WTC11 (cell line): Measurements from ENCODE around the gene TMEM174. TPM values are rescaled to one million over a fixed set of nuclear protein-coding genes. Genes with fewer than 3 reads are reported as not detected.

Experiments used
- ATAC-seq: fragments of 200-7000 bp; cut with Tn5 transposase; 2 replicates; pipeline ENCODE4 v1.10.0; 2021; ENCODE audit warnings: mild to moderate bottlenecking, moderate library complexity
- Bru-seq: library from RNA; stranded (reverse); fragments of 400-500 nt; gene quantifications from one replicate; lab custom pipeline; 2021; lab: Mats Ljungman, UMichigan
- CTCF ChIA-PET: fragments of 300-600 bp; sonication (Branson Sonifier 250); formaldehyde crosslinking; loops from one replicate; lab custom pipeline; 2021; ENCODE audit warnings: antibody characterized with exemption; lab: Charles Lee
- POLR2A ChIA-PET: fragments of 350-600 bp; sonication (Branson Sonifier 250); formaldehyde crosslinking; loops from one replicate; lab custom pipeline; 2021; ENCODE audit warnings: antibody characterized with exemption; lab: Charles Lee
- DNase-seq: peaks from one replicate; pipeline ENCODE4 v3.0.0; 2021; ENCODE audit warnings: low spot score
- H3K27ac Mint-ChIP-seq: 2 replicates; pipeline ENCODE4 v1.8.0; 2021; ENCODE audit warnings: mixed read lengths
- H3K27me3 Mint-ChIP-seq: 2 replicates; pipeline ENCODE4 v1.8.0; 2021; ENCODE audit warnings: low read depth, mild to moderate bottlenecking, moderate library complexity, mixed read lengths
- H3K36me3 Mint-ChIP-seq: 2 replicates; pipeline ENCODE4 v1.8.0; 2021; ENCODE audit warnings: mixed read lengths
- H3K4me1 Mint-ChIP-seq: 2 replicates; pipeline ENCODE4 v1.8.0; 2022; ENCODE audit warnings: mixed read lengths
- H3K4me3 Mint-ChIP-seq: 2 replicates; pipeline ENCODE4 v1.8.0; 2021; ENCODE audit warnings: mild to moderate bottlenecking, moderate library complexity, mixed read lengths
- H3K9me3 Mint-ChIP-seq: 2 replicates; pipeline ENCODE4 v1.8.0; 2021; ENCODE audit warnings: mixed read lengths
- E2F4 ChIP-seq: sonication (generic); formaldehyde crosslinking; IDR thresholded peaks from 2 replicates; pipeline ENCODE4 v1.8.1; 2022; ENCODE audit warnings: low read depth, mild to moderate bottlenecking, moderate library complexity, missing genetic modification reagents, borderline replicate concordance
- ESRRA ChIP-seq: sonication (generic); formaldehyde crosslinking; IDR thresholded peaks from 2 replicates; pipeline ENCODE4 v1.8.1; 2022; ENCODE audit warnings: mild to moderate bottlenecking, missing genetic modification reagents, borderline replicate concordance
- GRHL2 ChIP-seq: fragments of 250-450 bp; sonication (Bioruptor Pico); IDR thresholded peaks from 2 replicates; pipeline ENCODE4 v1.8.0; 2022; ENCODE audit warnings: mild to moderate bottlenecking, moderate library complexity; ENCODE audit not compliant: insufficient replicate concordance, severe bottlenecking
- HMGA2 ChIP-seq: fragments of 250-450 bp; sonication (Bioruptor Pico); IDR thresholded peaks from 2 replicates; pipeline ENCODE4 v1.4.0; 2021; ENCODE audit warnings: mild to moderate bottlenecking, moderate library complexity
- IRF2 ChIP-seq: sonication (generic); formaldehyde crosslinking; IDR thresholded peaks from 2 replicates; pipeline ENCODE4 v1.8.0; 2022; ENCODE audit warnings: low read depth, missing genetic modification reagents, borderline replicate concordance
- JAZF1 ChIP-seq: fragments of 250-450 bp; sonication (Bioruptor Pico); IDR thresholded peaks from 2 replicates; pipeline ENCODE4 v1.9.0; 2021; ENCODE audit warnings: moderate library complexity, mild to moderate bottlenecking, inconsistent platforms
- NFYB ChIP-seq: sonication (generic); formaldehyde crosslinking; conservative IDR thresholded peaks from 2 replicates; pipeline ENCODE4 v1.8.0; 2022; ENCODE audit warnings: low read depth, missing genetic modification reagents
- OVOL2 ChIP-seq: fragments of 250-450 bp; sonication (Bioruptor Pico); IDR thresholded peaks from 2 replicates; pipeline ENCODE4 v1.9.0; 2021; ENCODE audit warnings: mild to moderate bottlenecking, borderline replicate concordance
- TEAD1 ChIP-seq: sonication (generic); formaldehyde crosslinking; IDR thresholded peaks from 2 replicates; pipeline ENCODE4 v1.8.0; 2022; ENCODE audit warnings: mild to moderate bottlenecking, missing genetic modification reagents
- USF2 ChIP-seq: sonication (generic); formaldehyde crosslinking; IDR thresholded peaks from 2 replicates; pipeline ENCODE4 v1.8.1; 2023; ENCODE audit warnings: mild to moderate bottlenecking, missing genetic modification reagents, moderate library complexity
- ZNF138 ChIP-seq: sonication (generic); formaldehyde crosslinking; conservative IDR thresholded peaks from 2 replicates; pipeline ENCODE4 v1.8.1; 2022; ENCODE audit warnings: mild to moderate bottlenecking, moderate library complexity, missing genetic modification reagents
- ZNF232 ChIP-seq: sonication (generic); formaldehyde crosslinking; IDR thresholded peaks from 2 replicates; pipeline ENCODE4 v1.8.0; 2022; ENCODE audit warnings: mild to moderate bottlenecking, missing genetic modification reagents
- ZNF512 ChIP-seq: sonication (generic); formaldehyde crosslinking; IDR thresholded peaks from 2 replicates; pipeline ENCODE4 v1.8.1; 2022; ENCODE audit warnings: missing genetic modification reagents, borderline replicate concordance
- long read RNA-seq, 3 experiments: library from RNA in 1 of 3; library from capped mRNA in 1 of 3; library from polyadenylated mRNA in 1 of 3; unstranded in 2 of 3; stranded (forward) in 1 of 3; transcript quantifications; one replicate each; pipeline ENCODE4 v2.0.0, GENCODE V29; 2021
- total RNA-seq: library from RNA; stranded (reverse); gene quantifications from 3 replicates; pipeline ENCODE4 v1.2.3, GENCODE V29; 2021
- TF ChIP-seq, protein P1 (sequence below): sonication (generic); formaldehyde crosslinking; IDR thresholded peaks from 2 replicates; pipeline ENCODE4 v1.8.0; 2023; ENCODE audit warnings: mild to moderate bottlenecking, missing genetic modification reagents
- TF ChIP-seq, protein P2 (sequence below): fragments of 250-450 bp; sonication (Bioruptor Pico); IDR thresholded peaks from 2 replicates; pipeline ENCODE4 v1.9.0; 2021; ENCODE audit warnings: mild to moderate bottlenecking, borderline replicate concordance
- TF ChIP-seq, protein P3 (sequence below): sonication (generic); formaldehyde crosslinking; IDR thresholded peaks from 2 replicates; pipeline ENCODE4 v1.8.0; 2022; ENCODE audit warnings: mild to moderate bottlenecking, missing genetic modification reagents
- TF ChIP-seq, protein P4 (sequence below): sonication (generic); formaldehyde crosslinking; IDR thresholded peaks from 2 replicates; pipeline ENCODE4 v1.8.1; 2022; ENCODE audit warnings: mild to moderate bottlenecking, moderate library complexity, missing genetic modification reagents
- TF ChIP-seq, protein P5 (sequence below): fragments of 250-450 bp; sonication (Bioruptor Pico); conservative IDR thresholded peaks from 2 replicates; pipeline ENCODE4 v1.9.0; 2021; ENCODE audit warnings: mild to moderate bottlenecking

Gene TMEM174, protein sequence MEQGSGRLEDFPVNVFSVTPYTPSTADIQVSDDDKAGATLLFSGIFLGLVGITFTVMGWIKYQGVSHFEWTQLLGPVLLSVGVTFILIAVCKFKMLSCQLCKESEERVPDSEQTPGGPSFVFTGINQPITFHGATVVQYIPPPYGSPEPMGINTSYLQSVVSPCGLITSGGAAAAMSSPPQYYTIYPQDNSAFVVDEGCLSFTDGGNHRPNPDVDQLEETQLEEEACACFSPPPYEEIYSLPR
- total RNA-seq (not detected in 3 replicates), Bru-seq, nascent RNA (not detected)
- long read RNA-seq, experiment 1, result 0 reads
- long read RNA-seq, experiment 2, result 0 reads
- long read RNA-seq, experiment 3, result 0 reads

DNA sequence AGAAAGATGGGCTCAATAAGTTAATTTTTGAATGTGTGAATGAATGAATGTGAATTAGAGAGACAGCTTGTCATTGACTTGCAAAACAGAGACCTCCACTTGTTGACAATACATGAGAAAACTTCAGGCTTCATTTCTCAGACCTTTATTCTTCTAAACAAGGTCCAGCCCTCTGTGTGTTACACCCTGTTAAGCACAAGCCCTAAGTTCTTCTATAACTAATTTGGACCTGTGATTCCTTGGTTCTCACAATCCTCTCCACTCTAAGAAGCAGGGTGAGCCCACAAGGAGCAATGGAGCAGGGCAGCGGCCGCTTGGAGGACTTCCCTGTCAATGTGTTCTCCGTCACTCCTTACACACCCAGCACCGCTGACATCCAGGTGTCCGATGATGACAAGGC, at the start of gene TMEM174:
TMEM174 (plus strand) TSS at position 243 of the 400 bp plus-strand sequence; CDS start at position 294, 51 bp downstream.
- ChIA-PET POLR2A (no interaction called here), CTCF (interaction anchor here (0.7 to 2.9 kb wide), 2 partner anchors 29 to 43 kb away, joined by 3 to 8 read pairs; no protein-coding TSS in a partner anchor)
- no peak for DNase-seq
- Mint-ChIP-seq H3K27ac (no peak within 1 kb of the TSS), H3K4me1 (peaks cover 20% of the 10 kb centered on the region), H3K36me3 (no peaks in the 10 kb centered on the region), H3K27me3 (peaks cover 4% of the 10 kb centered on the region; the same call in 1 of the 2 replicates), H3K4me3 (no peak within 1 kb of the TSS), H3K9me3 (no peaks in the 10 kb centered on the region)
- ATAC-seq, result no peak
- TF ChIP-seq, protein P1, sequence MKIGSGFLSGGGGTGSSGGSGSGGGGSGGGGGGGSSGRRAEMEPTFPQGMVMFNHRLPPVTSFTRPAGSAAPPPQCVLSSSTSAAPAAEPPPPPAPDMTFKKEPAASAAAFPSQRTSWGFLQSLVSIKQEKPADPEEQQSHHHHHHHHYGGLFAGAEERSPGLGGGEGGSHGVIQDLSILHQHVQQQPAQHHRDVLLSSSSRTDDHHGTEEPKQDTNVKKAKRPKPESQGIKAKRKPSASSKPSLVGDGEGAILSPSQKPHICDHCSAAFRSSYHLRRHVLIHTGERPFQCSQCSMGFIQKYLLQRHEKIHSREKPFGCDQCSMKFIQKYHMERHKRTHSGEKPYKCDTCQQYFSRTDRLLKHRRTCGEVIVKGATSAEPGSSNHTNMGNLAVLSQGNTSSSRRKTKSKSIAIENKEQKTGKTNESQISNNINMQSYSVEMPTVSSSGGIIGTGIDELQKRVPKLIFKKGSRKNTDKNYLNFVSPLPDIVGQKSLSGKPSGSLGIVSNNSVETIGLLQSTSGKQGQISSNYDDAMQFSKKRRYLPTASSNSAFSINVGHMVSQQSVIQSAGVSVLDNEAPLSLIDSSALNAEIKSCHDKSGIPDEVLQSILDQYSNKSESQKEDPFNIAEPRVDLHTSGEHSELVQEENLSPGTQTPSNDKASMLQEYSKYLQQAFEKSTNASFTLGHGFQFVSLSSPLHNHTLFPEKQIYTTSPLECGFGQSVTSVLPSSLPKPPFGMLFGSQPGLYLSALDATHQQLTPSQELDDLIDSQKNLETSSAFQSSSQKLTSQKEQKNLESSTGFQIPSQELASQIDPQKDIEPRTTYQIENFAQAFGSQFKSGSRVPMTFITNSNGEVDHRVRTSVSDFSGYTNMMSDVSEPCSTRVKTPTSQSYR (CRISPR knock-in tag), result no peak
- TF ChIP-seq JAZF1 (CRISPR knock-in tag) (no peak), HMGA2 (CRISPR knock-in tag) (no peak), GRHL2 (no peak), ESRRA (no peak), E2F4 (no peak), ZNF232 (CRISPR knock-in tag) (no peak), IRF2 (CRISPR knock-in tag) (no peak), TEAD1 (no peak), ZNF512 (CRISPR knock-in tag) (no peak), ZNF138 (no peak), NFYB (CRISPR knock-in tag) (no peak), USF2 (CRISPR knock-in tag) (no peak), OVOL2 (no peak)
- TF ChIP-seq, protein P2, sequence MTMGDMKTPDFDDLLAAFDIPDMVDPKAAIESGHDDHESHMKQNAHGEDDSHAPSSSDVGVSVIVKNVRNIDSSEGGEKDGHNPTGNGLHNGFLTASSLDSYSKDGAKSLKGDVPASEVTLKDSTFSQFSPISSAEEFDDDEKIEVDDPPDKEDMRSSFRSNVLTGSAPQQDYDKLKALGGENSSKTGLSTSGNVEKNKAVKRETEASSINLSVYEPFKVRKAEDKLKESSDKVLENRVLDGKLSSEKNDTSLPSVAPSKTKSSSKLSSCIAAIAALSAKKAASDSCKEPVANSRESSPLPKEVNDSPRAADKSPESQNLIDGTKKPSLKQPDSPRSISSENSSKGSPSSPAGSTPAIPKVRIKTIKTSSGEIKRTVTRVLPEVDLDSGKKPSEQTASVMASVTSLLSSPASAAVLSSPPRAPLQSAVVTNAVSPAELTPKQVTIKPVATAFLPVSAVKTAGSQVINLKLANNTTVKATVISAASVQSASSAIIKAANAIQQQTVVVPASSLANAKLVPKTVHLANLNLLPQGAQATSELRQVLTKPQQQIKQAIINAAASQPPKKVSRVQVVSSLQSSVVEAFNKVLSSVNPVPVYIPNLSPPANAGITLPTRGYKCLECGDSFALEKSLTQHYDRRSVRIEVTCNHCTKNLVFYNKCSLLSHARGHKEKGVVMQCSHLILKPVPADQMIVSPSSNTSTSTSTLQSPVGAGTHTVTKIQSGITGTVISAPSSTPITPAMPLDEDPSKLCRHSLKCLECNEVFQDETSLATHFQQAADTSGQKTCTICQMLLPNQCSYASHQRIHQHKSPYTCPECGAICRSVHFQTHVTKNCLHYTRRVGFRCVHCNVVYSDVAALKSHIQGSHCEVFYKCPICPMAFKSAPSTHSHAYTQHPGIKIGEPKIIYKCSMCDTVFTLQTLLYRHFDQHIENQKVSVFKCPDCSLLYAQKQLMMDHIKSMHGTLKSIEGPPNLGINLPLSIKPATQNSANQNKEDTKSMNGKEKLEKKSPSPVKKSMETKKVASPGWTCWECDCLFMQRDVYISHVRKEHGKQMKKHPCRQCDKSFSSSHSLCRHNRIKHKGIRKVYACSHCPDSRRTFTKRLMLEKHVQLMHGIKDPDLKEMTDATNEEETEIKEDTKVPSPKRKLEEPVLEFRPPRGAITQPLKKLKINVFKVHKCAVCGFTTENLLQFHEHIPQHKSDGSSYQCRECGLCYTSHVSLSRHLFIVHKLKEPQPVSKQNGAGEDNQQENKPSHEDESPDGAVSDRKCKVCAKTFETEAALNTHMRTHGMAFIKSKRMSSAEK (CRISPR knock-in tag), result no peak
- TF ChIP-seq, protein P3, sequence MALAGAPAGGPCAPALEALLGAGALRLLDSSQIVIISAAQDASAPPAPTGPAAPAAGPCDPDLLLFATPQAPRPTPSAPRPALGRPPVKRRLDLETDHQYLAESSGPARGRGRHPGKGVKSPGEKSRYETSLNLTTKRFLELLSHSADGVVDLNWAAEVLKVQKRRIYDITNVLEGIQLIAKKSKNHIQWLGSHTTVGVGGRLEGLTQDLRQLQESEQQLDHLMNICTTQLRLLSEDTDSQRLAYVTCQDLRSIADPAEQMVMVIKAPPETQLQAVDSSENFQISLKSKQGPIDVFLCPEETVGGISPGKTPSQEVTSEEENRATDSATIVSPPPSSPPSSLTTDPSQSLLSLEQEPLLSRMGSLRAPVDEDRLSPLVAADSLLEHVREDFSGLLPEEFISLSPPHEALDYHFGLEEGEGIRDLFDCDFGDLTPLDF (CRISPR knock-in tag), result no peak
- TF ChIP-seq, protein P4, sequence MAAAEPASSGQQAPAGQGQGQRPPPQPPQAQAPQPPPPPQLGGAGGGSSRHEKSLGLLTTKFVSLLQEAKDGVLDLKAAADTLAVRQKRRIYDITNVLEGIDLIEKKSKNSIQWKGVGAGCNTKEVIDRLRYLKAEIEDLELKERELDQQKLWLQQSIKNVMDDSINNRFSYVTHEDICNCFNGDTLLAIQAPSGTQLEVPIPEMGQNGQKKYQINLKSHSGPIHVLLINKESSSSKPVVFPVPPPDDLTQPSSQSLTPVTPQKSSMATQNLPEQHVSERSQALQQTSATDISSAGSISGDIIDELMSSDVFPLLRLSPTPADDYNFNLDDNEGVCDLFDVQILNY (CRISPR knock-in tag), result no peak
- TF ChIP-seq, protein P5, sequence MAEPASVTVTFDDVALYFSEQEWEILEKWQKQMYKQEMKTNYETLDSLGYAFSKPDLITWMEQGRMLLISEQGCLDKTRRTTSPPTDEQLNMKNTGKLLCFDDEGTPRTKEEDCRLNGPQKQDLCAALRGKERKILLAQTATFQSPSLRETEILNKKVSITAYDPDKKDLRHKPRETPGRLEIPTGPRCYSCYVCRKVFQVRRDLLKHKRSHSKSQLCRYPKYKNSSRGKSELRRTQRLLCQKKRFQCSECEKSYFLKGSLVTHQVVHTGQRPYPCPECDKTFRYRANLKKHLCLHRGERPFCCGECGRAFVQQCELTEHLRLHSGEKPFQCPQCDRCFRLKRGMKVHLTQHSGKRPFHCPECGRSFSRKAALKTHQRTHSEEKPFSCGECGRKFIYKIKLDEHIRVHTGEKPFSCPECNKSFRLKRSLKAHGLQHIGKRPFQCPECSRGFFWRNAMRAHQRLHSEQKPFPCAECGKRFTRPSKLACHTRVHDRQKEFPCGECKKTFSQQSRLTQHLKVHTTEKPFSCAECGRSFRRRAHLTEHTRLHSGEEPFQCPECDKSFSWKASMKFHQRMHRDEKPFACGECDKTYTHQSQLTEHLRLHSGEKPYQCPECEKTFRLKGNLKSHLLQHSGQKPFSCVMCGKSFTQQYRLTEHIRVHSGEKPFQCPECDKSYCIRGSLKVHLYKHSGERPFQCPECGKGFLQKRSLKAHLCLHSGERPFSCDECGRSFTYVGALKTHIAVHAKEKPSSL, result no peak
